ENCODE results near the gene LGALS9C.
"Not testable (repeated sequence)": the region's sequence is repeated elsewhere in the genome, so short reads cannot be mapped to it uniquely, and the experiment has no call there.

DNA sequence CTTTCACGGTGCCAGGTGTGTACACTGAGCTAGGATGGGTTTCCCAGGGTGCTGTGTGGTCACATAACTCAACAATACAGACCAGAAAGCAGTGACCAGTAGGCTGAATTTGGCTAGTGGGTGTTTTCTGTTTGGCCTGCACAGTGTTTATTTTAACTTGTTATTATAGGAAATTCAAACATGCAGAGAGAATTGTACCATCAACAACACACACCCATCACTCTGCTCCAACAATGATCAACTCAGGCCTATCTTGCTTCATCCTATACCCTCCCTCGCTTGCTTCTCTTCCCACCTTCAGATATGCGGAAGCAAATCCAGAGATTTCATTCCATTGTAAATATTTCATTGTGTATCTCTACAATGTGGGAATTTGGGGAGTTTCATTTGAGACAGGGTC lies 5.2 kb downstream of the LGALS9C start:
- not testable (repeated sequence) for TF ChIP-seq EZH2 (IDR thresholded peaks at IDR 0.05; ENCODE audit: low read length)
- TF ChIP-seq, protein P1, sequence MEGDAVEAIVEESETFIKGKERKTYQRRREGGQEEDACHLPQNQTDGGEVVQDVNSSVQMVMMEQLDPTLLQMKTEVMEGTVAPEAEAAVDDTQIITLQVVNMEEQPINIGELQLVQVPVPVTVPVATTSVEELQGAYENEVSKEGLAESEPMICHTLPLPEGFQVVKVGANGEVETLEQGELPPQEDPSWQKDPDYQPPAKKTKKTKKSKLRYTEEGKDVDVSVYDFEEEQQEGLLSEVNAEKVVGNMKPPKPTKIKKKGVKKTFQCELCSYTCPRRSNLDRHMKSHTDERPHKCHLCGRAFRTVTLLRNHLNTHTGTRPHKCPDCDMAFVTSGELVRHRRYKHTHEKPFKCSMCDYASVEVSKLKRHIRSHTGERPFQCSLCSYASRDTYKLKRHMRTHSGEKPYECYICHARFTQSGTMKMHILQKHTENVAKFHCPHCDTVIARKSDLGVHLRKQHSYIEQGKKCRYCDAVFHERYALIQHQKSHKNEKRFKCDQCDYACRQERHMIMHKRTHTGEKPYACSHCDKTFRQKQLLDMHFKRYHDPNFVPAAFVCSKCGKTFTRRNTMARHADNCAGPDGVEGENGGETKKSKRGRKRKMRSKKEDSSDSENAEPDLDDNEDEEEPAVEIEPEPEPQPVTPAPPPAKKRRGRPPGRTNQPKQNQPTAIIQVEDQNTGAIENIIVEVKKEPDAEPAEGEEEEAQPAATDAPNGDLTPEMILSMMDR (optimal IDR thresholded peaks at IDR 0.05 in 1 of 3, IDR thresholded peaks at IDR 0.05 in 1 of 3, conservative IDR thresholded peaks at IDR 0.05 in 1 of 3; ENCODE audit: extremely low read depth in 1 of 3, insufficient read depth in 2 of 3, low read length in 3 of 3) = not testable (repeated sequence)
